Eye (tissue), 1 donor: ENCODE measurements around the gene RETN.

Experiments used
- DNase-seq: peaks from one replicate; pipeline ENCODE4 v3.0.0-alpha.2; 2015

Gene RETN

GRCh38 chr19:7661744-7662538 lies 6.9 kb upstream of the RETN start:
- no peak for DNase-seq

DNA sequence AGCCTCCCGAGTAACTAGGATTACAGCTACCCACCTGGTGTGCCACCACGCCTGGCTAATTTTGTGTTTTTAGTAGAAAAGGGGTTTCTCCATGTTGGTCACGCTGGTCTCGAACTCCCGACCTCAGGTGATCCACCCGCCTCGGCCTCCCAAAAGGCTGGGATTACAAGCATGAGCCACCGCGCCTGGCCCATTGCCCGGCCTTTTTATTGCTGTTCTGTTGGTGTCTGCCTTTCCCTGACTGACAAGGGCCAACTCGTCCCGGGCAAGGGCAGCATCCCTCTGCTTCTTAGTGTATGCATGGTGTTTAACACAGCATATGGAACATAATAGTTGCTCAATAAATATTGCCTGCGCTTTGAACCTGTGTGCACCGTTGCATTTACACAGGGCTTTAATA lies 6.2 kb upstream of the RETN start:
- DNase-seq, result no peak

DNA sequence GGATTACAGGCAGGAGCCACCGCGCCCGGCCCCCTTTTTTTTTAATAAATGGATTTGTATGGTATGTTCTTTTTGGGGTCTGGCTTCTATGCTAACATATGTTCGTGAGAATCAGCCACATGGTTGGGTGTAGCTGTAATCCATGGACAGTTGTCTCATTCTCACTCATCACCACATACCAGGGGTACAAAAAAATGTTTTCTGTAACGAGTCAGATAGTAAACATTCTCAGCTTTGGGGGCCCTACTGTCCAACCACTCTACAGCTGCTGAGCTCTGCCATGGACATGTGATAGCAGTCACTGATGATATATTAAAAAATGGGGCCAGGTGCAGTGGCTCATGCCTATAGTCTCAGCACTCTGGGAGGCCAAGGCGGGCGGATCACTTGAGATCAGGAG lies 5.1 kb upstream of the RETN start:
- DNase-seq, result no peak

- DNase-seq, result peak; percentile 59
Measured at GRCh38 chr19:7665076-7665475, 3.8 kb upstream of the RETN start.

- no peak for DNase-seq
Measured at GRCh38 chr19:7669641-7670040, 792 bp downstream of the RETN start.

- peak; percentile 79 for DNase-seq
Measured at GRCh38 chr19:7670150-7670783, 1.4 kb downstream of the RETN start.

DNA sequence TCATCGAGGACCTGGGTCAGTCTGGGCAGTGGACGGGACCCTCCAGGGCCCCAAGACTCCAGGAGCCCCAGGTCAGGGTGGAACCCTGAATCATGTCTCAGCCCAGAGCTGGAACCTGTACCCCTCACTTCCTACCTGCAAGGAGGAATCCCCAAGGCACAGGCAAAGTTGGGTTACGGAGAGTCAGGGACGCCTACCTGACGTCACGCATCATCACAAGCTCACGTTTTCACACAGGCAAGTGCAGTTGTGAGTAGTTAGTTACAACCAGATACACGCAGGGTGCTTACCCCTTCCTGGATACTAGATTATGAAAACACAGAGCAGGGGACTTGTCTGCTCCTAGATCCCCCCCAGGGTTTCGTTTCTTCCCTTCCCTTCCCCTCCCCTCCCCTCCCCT lies 1.9 kb downstream of the RETN start:
- DNase-seq, result no peak

GRCh38 chr19:7672522-7672921 lies 3.7 kb downstream of the RETN start:
- DNase-seq, result no peak

DNA sequence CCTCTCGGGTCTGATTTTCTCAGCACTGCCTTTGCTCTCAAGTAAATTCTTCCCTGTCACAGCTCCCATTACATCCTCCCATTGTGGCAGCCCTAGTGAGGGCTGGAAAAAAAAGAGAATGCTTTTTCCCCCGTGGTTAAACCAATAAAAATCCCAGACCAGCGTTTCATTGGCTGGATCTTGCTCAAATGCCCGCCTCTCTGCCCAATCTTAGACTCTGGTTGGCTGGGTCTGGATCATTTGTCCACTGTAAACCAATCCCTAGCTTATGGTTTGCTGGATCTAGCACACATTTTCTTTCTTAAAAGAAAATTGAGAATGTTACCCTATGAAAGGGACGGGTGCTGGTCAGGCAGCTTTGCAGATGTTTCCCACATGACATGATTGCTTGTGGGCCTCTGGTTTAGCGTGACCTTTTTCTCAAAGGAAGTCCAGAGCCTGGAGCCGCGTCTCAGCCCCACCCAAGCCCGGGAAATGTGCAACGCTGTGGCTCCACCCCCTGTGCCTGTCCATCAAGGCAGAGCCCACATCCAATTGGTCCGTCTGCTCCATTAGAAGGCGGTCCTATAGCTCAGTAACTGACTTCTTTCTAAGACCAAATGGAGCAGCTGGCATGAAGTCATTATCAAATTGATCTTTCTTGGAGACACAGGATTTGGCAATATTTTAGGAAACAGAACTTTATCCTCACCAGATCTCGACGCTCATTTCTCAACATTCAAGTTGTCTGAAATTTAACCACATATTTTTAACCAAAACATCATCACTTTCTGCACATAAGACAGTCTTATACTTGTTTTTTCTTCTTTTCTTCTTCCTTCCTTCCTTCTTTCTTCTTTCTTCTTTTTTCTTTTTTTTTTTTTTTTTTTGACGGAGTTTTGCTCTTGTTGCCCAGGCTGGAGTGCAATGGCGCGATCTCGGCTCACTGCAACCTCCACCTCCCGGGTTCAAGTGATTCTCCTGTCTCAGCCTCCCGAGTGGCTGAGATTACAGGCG lies 5.5 kb downstream of the RETN start:
- DNase-seq, result peak; percentile 82

DNA sequence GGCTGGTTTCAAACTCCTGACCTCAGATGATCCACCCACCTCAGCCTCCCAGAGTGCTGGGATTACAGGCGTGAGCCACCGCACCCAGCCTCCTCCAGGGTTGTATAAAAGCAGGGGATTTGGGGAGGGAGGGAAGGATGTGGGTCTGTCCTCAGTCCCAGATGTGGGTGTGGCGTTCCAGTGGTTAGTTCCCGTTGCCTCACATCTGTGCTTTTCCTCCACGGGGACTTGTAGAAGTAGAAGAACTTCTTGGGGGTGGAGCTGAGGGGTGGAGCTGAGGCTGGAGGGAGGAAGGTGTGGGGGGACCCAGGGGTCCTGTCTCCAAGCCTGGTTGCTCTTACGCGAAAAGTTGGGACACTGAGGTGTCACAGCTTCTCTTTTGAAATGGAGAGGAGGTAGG lies 7.5 kb downstream of the RETN start:
- no peak for DNase-seq

GRCh38 chr19:7676854-7677253 lies 8.0 kb downstream of the RETN start, which contains the start of gene MCEMP1:
MCEMP1 (plus strand) TSS chr19:7677090; CDS start chr19:7677121, 31 bp downstream.
- no peak for DNase-seq

DNA sequence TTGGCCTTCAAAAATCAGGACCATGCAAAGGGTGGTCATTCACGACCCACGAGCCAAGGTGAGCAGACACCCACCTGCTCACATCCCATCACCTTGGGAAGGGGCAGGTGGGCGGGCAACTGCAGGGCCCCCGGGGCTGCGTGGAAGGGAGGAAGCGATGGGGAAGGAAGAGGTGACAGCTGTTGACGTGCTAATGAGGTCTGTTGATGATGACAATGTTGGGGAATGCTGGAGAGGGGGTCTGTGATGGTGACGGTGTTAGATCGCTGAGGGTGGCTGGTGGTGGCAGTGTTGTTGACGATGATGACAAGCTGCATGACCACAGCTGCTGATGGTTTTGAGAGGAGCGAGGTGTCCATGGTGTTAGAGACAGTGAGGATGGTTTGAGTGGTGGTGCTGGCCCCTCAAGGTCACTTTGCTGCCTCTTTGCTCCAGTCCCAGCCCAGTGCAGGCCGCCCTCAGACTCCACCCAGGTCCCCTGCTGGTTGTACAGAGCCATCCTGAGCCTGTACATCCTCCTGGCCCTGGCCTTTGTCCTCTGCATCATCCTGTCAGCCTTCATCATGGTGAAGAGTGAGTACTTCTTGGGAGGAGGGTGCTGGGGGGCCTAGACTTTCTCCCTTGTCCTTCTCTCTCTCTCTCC lies 8.9 kb downstream of the RETN start:
- peak; percentile 45 for DNase-seq

DNA sequence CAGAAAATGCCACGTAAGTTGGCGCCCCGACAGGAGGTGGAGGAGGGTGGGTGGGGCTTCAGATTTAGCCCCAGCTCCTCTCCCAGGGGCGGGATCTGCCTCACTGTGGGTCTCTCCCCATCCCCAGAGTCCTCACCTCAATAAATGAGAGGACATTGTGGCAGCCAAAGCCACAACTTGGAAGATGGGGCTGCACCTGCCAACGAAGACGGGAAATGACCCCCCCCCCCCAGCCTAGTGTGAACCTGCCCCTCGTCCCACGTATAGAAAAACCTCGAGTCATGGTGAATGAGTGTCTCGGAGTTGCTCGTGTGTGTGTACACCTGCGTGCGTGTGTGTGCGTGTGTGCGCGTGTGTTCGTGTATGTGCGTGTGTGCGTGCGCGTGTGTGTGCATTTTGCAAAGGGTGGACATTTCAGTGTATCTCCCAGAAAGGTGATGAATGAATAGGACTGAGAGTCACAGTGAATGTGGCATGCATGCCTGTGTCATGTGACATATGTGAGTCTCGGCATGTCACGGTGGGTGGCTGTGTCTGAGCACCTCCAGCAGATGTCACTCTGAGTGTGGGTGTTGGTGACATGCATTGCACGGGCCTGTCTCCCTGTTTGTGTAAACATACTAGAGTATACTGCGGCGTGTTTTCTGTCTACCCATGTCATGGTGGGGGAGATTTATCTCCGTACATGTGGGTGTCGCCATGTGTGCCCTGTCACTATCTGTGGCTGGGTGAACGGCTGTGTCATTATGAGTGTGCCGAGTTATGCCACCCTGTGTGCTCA lies 10.3 kb downstream of the RETN start:
- DNase-seq, result peak; percentile 67

DNA sequence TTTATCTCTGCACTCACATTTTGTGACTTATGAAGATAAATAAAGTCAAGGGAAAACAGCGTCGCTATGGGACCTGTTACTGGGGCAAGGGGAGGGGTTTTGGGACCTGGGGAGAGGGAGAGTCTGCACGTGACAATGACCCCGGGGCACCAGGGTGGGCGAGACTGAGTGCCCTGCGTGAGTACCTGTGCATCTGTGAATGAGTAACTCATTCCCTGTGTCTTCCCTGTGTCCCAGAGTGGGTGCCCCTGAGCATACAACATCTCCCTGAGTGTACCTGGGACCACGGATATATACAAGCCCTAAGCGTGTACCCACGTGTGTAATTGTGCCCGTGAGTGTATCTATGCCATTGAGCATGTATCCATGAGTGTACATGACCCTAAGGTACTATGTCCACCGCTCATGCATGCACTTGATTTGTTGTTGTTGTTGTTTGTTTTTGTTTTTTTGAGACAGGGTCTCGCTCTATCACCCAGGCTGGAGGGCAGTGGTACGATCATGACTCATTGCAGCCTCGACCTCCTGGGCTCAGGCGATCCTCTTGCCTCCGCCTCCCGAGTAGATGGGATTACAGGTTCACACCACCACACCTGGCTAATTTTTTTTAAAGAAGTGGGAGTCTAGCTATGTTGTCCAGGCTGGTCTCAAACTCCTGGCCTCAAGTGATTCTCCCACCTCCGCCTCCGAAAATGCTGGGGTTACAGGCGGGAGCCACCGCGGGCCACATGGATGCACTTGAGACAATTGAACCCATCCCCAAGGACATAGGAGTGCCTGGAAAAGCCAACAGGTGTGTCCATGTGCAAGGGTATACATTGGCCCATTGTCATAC lies 11.1 kb downstream of the RETN start:
- no peak for DNase-seq

DNA sequence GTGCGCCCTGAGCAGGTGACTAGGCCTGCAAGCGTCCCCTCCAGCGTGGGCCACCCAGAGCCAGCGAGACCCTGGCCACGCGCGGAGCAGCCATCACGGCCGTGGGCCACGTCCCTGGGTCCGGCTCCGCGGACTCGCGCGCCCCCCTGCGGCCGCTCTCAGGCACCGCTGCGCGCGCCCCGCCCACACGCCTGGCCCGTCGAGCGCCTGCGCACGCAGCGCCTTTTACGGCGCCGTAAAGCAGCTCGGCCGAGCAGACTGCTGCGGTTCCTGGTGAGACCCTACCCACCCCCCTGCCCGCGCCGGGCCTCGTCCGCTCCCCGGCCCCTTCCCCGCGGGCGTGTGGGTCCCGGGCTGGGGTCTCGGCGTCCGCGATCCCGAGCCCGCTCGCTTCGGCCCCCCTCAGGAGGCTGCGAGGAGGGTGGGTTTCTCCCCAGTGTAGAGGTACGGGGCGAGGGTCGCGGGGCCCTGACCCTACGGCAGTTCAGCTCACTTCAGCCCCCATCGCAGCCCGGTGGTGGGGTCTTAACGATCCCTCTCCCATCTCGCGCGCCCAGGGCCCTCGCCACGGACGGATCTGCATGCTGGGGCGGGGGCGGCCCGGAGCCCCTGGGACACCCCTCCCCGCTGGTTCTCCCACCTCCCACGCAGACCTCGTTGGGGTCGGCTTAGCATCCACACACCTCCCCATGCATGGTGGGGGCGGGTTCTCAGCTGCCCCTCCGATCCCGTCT lies 11.9 kb downstream of the RETN start, which contains the start of gene TRAPPC5:
TSS of gene TRAPPC5 (plus strand) at position 228 of the 734 bp plus-strand sequence. CDS start 1,421 bp downstream, outside the sequence.
- DNase-seq, result peak; percentile 96

- DNase-seq, result peak; percentile 95
Measured at GRCh38 chr19:7681340-7682174, 12.7 kb downstream of the RETN start.

DNA sequence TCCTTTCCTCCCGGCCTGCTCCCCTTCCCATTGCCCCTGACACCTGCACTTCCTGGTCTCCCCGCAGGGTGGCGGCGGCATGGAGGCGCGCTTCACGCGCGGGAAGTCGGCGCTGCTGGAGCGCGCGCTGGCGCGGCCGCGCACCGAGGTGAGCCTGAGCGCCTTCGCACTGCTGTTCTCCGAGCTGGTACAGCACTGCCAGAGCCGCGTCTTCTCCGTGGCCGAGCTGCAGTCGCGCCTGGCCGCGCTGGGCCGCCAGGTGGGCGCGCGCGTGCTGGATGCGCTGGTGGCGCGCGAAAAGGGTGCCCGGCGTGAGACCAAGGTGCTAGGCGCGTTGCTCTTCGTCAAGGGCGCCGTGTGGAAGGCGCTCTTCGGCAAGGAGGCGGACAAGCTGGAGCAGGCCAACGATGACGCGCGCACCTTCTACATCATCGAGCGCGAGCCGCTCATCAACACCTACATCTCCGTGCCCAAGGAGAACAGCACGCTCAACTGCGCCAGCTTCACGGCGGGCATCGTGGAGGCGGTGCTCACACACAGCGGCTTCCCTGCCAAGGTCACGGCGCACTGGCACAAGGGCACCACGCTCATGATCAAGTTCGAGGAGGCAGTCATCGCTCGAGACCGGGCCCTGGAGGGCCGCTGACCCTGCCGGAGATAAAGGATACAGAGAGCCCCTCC lies 13.5 kb downstream of the RETN start:
- no peak for DNase-seq
